ENCODE measurements around the gene SLC22A31. TPM values are rescaled to one million over a fixed set of nuclear protein-coding genes. Genes with fewer than 3 reads are reported as not detected.
"Not testable (repeated sequence)": the region's sequence is repeated elsewhere in the genome, so short reads cannot be mapped to it uniquely, and the experiment has no call there.

Gene SLC22A31
- polyA plus RNA-seq, 1 donor: 3.9 TPM

DNA sequence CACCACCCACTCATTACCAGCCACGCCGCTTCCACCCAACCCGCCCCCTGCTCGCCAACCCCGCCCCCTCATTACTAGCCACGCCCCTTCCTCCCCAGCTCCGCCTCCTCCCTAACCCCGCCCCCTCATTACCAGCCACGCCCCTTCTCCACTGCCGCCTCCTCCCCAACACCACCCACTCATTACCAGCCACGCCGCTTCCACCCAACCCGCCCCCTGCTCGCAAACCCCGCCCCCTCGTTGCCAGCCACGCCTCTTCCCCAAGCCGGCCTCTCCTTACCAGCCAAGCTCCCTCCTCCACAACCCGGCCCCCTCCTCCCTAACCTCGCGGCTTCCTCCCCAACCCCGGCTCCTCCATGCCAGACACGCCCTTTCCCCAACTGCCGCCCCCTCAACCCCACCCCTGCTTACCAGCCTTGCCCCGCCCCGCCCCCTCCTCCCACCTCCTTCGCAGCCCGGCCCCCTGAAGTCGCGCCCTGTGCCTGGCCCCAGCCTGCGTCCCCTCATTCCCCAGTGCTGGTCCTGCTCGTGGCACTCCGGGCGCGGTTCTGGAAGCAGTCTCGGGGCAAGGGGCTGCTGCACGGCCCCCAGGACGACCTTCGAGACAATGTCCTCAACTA lies 7.3 kb downstream of the SLC22A31 start:
- no peak for DNase-seq (ENCODE audit: low read depth)

DNA sequence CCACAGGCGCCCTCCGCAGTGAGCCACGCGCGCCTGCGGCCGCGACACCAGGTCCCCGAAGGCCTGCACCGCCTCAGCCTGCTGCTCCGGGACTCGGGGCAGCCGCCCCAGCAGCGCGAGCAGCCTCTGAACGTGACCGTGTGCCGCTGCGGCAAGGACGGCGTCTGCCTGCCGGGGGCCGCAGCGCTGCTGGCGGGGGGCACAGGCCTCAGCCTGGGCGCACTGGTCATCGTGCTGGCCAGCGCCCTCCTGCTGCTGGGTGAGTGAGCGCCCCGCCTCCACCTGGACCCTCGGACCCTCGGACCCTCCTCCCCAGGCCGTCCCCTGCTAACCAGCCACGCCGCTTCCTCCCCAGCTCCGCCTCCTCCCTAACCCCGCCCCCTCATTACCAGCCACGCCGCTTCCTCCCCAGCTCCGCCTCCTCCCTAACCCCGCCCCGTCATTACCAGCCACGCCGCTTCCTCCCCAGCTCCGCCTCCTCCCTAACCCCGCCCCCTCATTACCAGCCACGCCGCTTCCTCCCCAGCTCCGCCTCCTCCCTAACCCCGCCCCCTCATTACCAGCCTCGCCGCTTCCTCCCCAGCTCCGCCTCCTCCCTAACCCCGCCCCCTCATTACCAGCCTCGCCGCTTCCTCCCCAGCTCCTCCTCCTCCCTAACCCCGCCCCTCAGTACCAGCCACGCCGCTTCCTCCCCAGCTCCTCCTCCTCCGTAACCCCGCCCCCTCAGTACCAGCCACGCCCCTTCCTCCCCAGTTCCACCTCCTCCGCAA lies 8.0 kb downstream of the SLC22A31 start:
- not testable (repeated sequence) for DNase-seq (ENCODE audit: low read depth)

DNA sequence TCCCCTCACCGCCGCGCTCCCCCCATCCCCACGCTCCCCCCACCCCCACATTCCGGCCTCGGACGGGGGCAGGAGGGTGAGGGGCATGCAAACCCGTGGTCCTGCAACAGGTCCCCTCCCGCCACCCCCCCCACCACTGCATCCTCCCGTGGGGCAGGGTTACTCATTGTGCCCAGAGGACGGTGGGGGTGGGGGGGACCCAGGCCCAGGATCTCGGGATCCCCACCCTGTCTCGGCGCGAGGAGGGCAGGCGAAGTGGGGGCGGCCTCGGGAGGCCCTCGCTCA lies 8.5 kb downstream of the SLC22A31 start:
- DNase-seq (ENCODE audit: low read depth): no peak

DNA sequence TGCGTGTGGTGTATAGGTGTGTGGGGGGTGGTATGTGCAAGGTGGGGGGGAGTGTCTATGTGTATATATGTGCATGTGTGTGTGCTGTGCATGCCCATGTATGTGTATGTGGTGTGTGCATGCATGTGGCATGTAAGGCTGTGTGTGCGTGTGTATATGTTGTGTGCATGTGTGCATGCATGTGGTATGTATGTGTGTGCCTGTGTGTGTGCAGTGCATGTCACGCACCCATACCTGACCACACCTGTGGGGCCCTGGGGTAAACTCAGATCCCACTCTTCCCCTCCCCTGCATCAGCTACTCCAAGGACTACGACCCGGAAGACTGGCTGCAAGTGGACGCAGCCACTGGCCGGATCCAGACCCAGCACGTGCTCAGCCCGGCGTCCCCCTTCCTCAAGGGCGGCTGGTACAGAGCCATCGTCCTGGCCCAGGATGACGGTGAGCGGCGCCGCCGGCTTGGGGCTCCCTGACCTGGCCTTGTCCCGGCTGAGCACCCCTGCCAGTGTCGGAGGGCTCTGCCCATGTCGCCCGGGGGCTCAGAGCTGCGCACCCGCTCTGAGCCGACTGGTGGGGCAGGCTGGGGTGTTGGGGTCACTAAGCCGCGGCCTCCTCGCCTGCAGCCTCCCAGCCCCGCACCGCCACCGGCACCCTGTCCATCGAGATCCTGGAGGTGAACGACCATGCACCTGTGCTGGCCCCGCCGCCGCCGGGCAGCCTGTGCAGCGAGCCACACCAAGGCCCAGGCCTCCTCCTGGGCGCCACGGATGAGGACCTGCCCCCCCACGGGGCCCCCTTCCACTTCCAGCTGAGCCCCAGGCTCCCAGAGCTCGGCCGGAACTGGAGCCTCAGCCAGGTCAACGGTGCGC lies 9.1 kb downstream of the SLC22A31 start:
- no peak for DNase-seq (ENCODE audit: low read depth)

DNA sequence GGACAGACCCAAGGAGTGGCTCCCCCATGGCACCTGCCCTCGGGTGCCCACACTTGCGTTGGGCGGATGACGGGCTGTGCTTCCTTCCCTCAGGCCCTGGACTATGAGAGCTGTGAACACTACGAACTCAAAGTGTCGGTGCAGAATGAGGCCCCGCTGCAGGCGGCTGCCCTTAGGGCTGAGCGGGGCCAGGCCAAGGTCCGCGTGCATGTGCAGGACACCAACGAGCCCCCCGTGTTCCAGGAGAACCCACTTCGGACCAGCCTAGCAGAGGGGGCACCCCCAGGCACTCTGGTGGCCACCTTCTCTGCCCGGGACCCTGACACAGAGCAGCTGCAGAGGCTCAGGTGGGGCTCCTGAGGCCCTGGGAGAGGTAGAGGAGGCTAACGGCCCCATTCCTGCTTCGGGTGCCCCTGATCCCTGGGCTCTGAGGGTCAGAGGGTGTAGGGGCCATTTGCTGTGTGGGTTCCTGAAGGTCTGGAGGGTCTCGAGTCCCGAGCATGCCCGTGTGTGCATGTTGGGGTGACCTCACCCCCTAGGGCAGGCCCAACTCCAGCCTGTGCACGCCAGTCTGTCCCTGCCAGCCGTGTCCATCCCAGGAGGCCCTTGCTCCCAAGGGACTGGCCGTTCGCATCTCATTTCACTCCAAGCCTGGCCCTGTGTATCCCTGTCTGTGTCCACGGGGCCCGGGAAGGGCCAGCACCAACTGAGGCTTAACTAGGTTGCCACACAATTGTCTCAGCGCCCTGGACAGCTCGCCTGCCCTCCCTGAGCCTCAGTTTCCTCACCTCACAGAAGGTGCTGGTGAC lies 10.0 kb downstream of the SLC22A31 start:
- no peak for DNase-seq (ENCODE audit: low read depth)

DNA sequence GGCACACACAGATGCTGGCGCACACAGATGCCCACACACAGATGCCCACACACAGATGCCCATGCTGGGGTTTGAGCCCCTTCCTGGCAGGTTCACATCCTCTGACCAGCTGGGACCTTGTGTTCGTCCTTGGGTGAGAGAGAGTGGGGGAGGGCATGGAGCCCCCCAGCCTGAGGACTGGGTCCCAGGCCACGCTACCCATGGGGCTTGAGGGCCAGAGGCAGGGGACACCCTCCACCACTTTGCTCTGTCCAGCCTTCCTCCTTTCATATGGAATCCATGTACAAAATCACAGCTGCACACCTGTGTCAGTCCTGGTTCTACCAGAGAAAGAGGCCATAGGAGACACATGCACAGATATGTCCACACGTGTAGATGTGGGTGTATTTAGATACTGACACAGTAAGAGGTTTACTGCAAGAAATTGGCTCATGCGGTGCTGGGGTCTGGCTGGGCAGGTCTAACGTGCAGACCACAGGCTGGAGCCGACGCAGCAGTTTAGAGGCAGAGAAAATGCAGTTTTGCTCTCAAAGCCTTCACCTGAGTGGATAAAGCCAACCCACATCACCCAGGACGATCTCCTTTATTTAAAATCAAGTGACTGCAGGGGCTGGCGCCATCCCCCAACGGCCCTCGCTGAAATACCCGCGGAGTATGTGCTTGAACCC lies 10.8 kb downstream of the SLC22A31 start:
- no peak for DNase-seq (ENCODE audit: low read depth)

DNA sequence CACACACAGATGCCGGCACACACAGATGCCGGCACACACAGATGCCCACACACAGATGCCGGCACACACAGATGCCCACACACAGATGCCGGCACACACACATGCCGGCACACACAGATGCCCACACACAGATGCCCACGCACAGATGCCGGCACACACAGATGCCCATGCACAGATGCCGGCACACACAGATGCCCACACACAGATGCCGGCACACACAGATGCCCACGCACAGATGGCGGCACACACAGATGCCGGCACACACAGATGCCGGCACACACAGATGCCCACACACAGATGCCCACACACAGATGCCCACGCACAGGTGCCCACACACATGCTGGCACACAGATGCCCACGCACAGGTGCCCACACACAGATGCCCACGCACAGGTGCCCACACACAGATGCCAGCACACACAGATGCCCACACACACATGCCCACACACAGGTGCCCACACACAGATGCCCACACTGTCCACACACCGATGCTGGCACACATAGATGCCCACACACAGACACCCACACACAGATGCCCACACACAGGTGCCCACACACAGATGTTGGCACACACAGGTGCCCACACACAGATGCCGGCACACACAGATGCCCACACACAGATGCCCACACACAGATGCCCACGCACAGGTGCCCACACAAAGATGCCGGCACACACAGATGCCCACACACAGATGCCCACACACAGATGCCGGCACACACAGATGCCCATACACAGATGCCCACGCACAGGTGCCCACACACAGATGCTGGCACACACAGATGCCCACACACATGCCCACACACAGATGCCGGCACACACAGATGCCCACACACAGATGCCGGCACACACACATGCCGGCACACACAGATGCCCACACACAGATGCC lies 11.6 kb downstream of the SLC22A31 start:
- DNase-seq (ENCODE audit: low read depth): not testable (repeated sequence)

DNA sequence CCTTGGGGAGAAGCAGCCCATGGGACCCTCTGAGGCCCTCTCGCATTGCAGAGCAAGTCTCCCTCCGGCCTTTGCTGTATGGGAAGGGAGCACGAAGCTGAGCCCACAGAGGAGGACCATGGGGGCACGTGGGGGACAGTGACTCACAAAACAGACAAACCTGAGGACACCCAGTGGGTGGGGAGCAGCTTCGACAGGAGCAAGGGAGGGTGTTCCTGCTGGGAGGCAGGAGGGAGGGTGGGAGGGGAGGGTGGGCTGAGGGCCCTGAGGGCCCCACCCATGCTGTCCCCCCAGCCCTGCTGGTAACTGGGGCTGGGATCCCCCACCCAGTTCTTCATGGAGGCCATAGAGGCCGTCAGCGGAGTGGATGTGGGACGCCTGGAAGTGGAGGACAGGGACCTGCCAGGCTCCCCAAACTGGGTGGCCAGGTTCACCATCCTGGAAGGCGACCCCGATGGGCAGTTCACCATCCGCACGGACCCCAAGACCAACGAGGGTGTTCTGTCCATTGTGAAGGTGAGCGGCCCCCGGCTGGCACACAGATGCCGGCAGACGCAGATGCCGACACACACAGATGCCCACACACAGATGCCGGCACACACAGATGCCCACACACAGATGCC lies 12.5 kb downstream of the SLC22A31 start:
- DNase-seq (ENCODE audit: low read depth): no peak

DNA sequence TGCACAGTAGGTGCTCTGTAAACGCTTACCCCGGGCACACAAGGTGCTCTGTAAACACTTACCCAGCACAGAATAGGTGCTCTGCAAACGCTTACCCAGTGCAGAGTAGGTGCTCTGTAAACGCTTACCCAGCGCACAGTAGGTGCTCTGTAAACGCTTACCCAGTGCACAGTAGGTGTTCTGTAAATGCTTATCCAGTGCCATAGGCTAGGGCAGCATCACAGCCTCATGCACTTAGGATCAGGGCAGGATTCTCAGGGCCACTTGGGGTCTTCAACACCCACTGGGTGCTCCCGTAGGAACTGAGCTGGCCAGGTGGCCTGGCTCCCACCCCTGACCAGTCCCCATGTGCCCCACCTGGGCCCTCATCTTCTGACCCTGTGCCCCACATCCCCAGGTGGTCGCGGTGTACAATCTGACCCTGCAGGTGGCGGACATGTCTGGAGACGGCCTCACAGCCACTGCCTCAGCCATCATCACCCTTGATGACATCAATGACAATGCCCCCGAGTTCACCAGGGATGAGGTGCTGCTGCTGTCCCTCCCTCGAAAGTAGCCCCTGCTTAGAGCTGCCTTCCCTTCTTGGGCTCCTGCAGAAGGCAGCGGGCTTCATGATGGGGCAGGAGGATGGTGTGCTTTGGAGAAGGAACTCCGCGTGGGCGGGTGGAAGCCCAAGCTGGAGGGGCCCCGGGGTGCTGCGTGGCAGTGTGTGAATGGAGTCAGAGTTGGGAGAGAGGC lies 13.1 kb downstream of the SLC22A31 start:
- DNase-seq (ENCODE audit: low read depth): no peak

DNA sequence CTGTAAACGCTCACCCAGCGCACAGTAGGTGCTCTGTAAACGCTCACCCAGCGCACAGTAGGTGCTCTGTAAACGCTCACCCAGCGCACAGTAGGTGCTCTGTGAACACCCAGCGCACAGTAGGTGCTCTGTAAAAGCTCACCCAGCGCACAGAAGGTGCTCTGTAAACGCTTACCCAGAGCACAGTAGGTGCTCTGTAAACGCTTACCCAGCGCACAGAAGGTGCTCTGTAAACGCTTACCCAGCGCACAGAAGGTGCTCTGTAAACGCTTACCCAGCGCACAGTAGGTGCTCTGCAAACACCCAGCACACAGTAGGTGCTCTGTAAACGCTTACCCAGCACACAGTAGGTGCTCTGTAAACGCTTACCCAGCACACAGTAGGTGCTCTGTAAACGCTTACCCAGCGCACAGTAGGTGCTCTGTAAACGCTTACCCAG lies 13.7 kb downstream of the SLC22A31 start:
- not testable (repeated sequence) for DNase-seq (ENCODE audit: low read depth)

DNA sequence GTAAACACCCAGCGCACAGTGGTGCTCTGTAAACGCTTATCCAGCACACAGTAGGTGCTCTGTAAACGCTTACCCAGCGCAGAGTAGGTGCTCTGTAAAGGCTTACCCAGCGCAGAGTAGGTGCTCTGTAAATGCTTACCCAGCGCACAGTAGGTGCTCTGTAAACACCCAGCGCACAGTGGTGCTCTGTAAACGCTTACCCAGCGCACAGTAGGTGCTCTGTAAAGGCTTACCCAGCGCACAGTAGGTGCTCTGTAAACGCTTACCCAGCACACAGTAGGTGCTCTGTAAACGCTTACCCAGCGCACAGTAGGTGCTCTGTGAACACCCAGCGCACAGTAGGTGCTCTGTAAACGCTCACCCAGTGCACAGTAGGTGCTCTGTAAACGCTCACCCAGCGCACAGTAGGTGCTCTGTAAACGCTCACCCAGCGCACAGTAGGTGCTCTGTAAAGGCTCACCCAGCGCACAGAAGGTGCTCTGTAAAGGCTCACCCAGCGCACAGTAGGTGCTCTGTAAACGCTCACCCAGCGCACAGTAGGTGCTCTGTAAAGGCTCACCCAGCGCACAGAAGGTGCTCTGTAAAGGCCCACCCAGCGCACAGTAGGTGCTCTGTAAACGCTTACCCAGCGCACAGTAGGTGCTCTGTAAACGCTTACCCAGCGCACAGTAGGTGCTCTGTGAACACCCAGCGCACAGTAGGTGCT lies 14.3 kb downstream of the SLC22A31 start:
- not testable (repeated sequence) for DNase-seq (ENCODE audit: low read depth)

DNA sequence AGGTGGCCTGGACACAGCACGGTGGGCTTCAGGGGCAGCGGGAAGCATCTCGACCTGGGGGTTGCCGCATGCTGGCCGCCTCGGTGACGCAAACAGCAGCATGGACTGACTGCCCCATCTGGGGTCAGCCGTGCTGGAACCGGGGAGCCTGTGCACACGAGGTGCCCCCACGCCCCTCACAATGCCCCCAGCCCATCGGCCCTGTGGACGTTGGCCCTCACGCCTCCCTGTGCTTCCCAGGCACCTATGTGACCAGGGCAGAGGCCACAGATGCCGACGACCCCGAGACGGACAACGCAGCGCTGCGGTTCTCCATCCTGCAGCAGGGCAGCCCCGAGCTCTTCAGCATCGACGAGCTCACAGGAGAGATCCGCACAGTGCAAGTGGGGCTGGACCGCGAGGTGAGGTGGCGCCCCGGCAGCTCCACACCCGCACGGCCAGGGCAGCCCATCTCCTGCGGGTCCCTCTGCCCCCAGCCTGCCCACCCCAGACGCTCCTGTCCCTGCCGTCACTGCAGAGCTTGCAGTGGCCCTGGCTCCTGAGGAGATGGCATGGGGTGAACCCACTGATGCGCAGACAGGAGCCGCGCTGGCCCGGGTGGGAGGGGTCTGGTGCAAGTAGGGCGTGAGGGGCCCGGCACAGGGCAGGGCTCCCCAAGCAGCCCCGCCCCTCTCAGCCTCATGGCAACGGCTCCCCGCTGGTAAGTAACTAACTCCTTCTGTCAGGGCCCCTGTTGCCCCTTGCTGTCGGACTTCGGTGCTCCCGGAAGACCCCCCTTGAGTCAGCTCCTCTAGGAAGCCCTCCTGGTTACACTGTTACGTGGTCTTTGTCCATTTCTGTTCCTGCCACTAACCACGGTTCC lies 15.2 kb downstream of the SLC22A31 start:
- no peak for DNase-seq (ENCODE audit: low read depth)

DNA sequence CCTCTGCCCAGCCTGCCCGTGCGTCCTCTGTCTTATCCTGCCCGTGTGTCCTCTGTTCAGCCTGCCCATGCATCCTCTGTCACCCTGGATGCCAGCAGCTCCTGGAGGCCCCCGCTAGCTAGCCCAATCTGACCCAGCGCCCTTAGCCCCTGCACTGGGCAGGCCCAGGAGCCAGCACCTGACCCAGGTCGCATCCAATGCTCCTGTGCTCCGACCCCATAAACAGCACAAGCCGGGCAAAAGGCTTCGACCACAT lies 15.7 kb downstream of the SLC22A31 start:
- DNase-seq (ENCODE audit: low read depth): no peak

DNA sequence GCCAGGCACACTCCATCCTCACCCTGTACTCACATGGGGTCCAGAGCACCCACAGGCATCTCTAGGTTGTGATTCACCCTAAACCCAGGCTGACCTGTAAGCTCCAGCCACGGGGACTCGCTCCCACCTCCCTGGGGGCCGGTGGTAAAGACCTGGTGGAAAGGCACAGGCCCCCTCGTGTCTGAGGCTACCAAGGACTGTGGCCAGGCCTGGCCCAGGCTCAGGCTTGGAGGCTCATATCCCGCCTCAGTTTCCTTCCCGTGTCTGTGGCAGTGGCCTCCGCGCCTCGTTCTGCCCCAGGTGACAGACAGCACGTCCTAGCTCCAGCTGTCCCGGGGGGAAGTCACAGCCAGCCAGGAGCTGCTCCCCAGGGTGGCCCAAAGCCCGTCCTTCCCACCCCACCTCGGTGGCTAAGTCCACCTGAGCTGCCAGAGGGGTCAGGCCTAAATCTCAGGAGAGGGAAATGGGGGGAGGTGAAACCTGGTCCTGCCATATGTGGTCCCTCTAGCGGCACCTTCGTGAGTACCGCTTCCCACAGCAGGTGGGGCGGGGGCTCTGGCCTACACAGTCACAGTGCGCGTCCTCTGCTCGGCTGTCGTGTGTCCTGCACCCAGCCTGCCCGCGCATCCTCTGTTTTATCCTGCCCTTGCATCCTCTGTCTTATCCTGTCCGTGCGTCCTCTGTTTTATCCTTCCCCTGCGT lies 16.2 kb downstream of the SLC22A31 start:
- no peak for DNase-seq (ENCODE audit: low read depth)

DNA sequence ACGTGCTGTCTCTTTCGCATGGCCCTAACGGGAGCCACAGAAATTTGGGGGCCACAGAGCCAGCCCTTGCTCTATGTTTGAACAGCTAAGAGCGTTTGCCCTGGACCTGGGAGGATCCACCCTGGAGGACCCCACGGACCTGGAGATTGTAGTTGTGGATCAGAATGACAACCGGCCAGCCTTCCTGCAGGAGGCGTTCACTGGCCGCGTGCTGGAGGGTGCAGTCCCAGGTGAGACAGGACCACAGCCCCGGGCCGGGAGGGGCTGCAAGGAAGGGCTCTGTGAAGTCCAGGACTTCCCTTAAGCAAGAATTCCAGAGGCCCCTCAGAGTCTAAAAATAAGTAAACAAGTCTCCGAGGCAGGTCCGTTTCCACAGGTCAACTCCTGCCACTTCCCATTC lies 16.9 kb downstream of the SLC22A31 start:
- no peak for DNase-seq (ENCODE audit: low read depth)

DNA sequence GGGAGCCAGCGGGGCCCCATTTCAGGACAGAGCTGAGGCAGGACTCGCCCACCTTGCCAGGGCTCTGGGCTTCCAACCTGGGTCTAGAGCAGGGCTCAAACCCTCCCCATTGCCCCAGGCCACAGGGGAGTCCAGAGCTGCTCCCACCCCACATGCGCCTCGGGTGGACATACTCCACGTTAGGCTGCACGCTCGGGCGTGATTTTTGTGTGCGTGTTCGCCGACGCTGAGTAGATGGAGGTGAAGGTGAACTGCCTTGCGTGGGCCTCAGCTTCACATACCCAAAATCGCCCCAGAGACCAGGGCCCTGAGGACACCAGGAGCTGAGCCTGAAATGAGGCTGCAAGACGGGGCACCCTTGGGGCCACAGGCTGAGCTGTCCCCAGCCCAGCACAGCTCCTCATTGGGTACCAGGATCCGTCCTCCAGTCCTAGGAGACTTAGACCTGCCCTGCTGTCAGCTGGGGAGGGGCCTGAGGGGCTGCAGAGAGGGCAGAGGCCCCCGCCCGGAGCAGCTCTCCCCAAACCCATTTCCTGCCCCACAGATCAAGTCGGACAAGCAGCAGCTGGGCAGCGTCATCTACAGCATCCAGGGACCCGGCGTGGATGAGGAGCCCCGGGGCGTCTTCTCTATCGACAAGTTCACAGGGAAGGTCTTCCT lies 20.6 kb downstream of the SLC22A31 start:
- DNase-seq (ENCODE audit: low read depth): no peak

DNA sequence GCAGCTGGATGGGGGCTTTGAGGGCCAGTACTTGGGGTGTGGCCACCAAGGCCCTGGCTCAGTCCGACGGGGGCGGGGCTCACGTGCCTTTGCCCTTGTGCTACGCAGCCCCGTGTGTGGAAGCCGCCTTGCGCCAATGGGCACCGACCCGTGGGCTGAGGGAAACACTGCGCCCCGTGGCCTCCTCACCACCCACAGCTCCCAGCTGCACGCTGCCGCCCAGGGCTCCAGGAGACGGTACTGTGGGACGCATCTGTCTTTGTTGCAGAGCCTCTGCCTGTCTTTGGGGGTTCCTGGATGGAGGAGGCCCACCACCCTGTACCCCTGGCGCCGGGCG lies 21.2 kb downstream of the SLC22A31 start:
- DNase-seq (ENCODE audit: low read depth): no peak

Measured in forelimb muscle (tissue), 1 donor.